ENCODE results near the gene DNAJC5. TPM values are rescaled to one million over a fixed set of nuclear protein-coding genes. Genes with fewer than 3 reads are reported as not detected.

DNAJC5 gene
- total RNA-seq, 2 experiments from 2014 or later: 21.4 to 22.5 TPM

DNA sequence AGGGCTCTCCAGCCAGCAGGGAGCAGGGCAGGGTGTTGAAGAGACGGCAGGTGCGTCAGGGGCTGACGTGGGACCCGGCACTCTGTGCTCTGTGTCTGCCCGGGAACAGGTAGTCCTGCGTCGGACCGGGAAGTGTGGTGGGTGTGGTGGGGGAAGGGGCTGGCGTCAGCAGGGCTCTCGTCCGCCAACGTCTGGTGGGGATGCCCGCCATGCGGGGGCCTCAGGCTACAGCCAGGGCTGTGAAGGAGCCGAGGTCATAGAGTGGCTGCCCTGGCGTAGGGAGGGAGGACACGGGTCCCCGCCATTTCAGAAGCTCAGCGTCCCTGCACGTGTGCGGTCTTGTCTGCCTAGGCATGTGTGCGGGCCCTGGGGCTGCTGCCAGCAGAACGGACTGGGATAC, 25.3 kb downstream of the DNAJC5 start:
- Histone ChIP-seq H3K9me3 (ENCODE audit: control insufficient read depth in 1 of 2, insufficient read depth in 1 of 2, low read length in 2 of 2) (peaks cover 0 to 12% of the 10 kb centered on the region in 2 experiments), H3K4me3 (ENCODE audit: low read length) (no peak overlapping the region), H3K4me1 (ENCODE audit: insufficient read depth, low read length) (no peaks in the 10 kb centered on the region), H3K27me3 (ENCODE audit: control insufficient read depth in 1 of 2, insufficient read depth in 2 of 2, low read length in 2 of 2) (no peaks in the 10 kb centered on the region), H3K27ac (ENCODE audit: low read depth in 1 of 2, low read length in 2 of 2) (no peak overlapping the region), H3K36me3 (ENCODE audit: insufficient read depth, low read length) (peaks cover 19% of the 10 kb centered on the region)
- intact Hi-C loops (cut with DNase I, micrococcal nuclease): no loop called here
- ChIA-PET CTCF (no interaction called here), POLR2A (no interaction called here)
- Mint-ChIP-seq H3K4me3 (no peak overlapping the region), H3K27ac (no peak overlapping the region), H3K36me3 (ENCODE audit: low read depth) (peaks cover 37% of the 10 kb centered on the region), H3K9me3 (no peaks in the 10 kb centered on the region), H3K4me1 (ENCODE audit: low read depth) (peaks cover 16% of the 10 kb centered on the region), H3K27me3 (no peaks in the 10 kb centered on the region)
- DNase-seq (no peak), ATAC-seq (ENCODE audit: poor library complexity) (no peak)
- TF ChIP-seq, protein P1, sequence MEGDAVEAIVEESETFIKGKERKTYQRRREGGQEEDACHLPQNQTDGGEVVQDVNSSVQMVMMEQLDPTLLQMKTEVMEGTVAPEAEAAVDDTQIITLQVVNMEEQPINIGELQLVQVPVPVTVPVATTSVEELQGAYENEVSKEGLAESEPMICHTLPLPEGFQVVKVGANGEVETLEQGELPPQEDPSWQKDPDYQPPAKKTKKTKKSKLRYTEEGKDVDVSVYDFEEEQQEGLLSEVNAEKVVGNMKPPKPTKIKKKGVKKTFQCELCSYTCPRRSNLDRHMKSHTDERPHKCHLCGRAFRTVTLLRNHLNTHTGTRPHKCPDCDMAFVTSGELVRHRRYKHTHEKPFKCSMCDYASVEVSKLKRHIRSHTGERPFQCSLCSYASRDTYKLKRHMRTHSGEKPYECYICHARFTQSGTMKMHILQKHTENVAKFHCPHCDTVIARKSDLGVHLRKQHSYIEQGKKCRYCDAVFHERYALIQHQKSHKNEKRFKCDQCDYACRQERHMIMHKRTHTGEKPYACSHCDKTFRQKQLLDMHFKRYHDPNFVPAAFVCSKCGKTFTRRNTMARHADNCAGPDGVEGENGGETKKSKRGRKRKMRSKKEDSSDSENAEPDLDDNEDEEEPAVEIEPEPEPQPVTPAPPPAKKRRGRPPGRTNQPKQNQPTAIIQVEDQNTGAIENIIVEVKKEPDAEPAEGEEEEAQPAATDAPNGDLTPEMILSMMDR (IDR thresholded peaks at IDR 0.05): no peak

DNA sequence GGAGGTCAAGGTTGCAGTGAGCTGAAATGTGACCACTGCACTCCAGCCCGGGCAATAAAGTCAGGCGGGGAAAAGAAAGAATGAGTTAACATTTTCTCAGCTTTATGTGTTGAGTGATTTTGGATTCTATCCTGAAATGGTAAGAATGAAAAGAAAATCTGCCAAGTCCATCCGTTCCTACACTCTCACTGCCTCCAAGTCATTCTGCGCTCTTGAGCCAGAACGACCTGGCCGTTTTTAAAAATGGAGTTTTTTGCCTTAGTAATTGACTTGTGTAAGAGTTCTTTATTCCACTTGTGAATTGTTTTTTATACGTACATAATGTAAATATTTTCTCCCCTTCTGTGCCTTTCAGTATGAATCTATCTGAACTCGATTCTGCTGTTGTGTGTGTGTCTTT, 28.7 kb downstream of the DNAJC5 start:
- H3K27me3 ChIP-seq (ENCODE audit: control insufficient read depth in 1 of 2, insufficient read depth in 2 of 2, low read length in 2 of 2): no peaks in the 10 kb centered on the region
- intact Hi-C loops (cut with DNase I, micrococcal nuclease): loop anchor here in 1 of 2 experiments (2.0 kb wide), 1 partner anchor 71 kb away; no protein-coding TSS in a partner anchor
- H3K9me3 ChIP-seq (ENCODE audit: control insufficient read depth in 1 of 2, insufficient read depth in 1 of 2, low read length in 2 of 2): no peaks in the 10 kb centered on the region
- no peak overlapping the region for H3K27ac ChIP-seq (ENCODE audit: low read depth in 1 of 2, low read length in 2 of 2)
- H3K36me3 Mint-ChIP-seq (ENCODE audit: low read depth): peaks cover 32% of the 10 kb centered on the region
- ChIA-PET CTCF (no interaction called here), POLR2A (no interaction called here)
- TF ChIP-seq, protein P1 (IDR thresholded peaks at IDR 0.05): no peak
- DNase-seq (no peak), ATAC-seq (ENCODE audit: poor library complexity) (no peak)
- no peaks in the 10 kb centered on the region for H3K9me3 Mint-ChIP-seq
- peaks cover 27% of the 10 kb centered on the region for H3K4me1 Mint-ChIP-seq (ENCODE audit: low read depth)
- no peaks in the 10 kb centered on the region for H3K4me1 ChIP-seq (ENCODE audit: insufficient read depth, low read length)
- peak overlapping the region; percentile 10 for H3K27ac Mint-ChIP-seq
- H3K27me3 Mint-ChIP-seq: no peaks in the 10 kb centered on the region
- no peak overlapping the region for H3K4me3 Mint-ChIP-seq
- H3K4me3 ChIP-seq (ENCODE audit: low read length): no peak overlapping the region
- H3K36me3 ChIP-seq (ENCODE audit: insufficient read depth, low read length): peaks cover 34% of the 10 kb centered on the region

DNA sequence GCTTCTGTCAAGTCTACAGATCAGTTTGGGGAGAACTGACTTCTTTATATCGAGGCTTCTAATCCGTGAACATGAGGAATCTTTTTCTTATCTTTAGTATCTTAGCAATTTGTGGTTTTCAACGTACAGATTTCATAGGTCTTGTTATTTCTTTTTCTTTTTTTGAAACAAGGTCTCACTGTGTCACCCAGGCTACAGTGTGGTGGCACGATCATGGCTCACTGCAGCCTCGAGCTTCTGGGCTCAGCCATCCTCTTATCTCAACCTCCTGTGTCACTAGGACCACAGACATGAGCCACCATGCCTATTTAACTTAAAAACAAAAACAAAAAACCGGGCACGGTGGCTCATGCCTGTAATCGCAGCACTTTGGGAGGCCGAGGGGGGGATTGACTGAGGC, 29.3 kb downstream of the DNAJC5 start:
- Mint-ChIP-seq H3K4me1 (ENCODE audit: low read depth) (peaks cover 27% of the 10 kb centered on the region), H3K36me3 (ENCODE audit: low read depth) (peaks cover 35% of the 10 kb centered on the region), H3K9me3 (no peaks in the 10 kb centered on the region), H3K27ac (peak overlapping the region; percentile 10), H3K27me3 (no peaks in the 10 kb centered on the region), H3K4me3 (no peak overlapping the region)
- Histone ChIP-seq H3K27ac (ENCODE audit: low read depth in 1 of 2, low read length in 2 of 2) (no peak overlapping the region), H3K4me1 (ENCODE audit: insufficient read depth, low read length) (no peaks in the 10 kb centered on the region), H3K4me3 (ENCODE audit: low read length) (no peak overlapping the region), H3K27me3 (ENCODE audit: control insufficient read depth in 1 of 2, insufficient read depth in 2 of 2, low read length in 2 of 2) (no peaks in the 10 kb centered on the region), H3K36me3 (ENCODE audit: insufficient read depth, low read length) (peaks cover 38% of the 10 kb centered on the region), H3K9me3 (ENCODE audit: control insufficient read depth in 1 of 2, insufficient read depth in 1 of 2, low read length in 2 of 2) (no peaks in the 10 kb centered on the region)
- TF ChIP-seq, protein P1 (IDR thresholded peaks at IDR 0.05): no peak
- ATAC-seq (ENCODE audit: poor library complexity): no peak
- ChIA-PET CTCF (no interaction called here), POLR2A (no interaction called here)
- no peak for DNase-seq
- intact Hi-C loops (cut with DNase I, micrococcal nuclease): no loop called here
